HL-60 (cell line): ENCODE data around the gene RSBN1L.
"Not testable (repeated sequence)": the region's sequence is repeated elsewhere in the genome, so short reads cannot be mapped to it uniquely, and the experiment has no call there.

ENCODE experiments used
- DNase-seq, 2 experiments: peaks; one replicate each; pipeline ENCODE4 v3.0.0-alpha.2; 2010 to 2020; ENCODE audit warnings: low read depth in 1 of 2, low spot score in 1 of 2
- H3K27ac ChIP-seq: fragments of 250-450 bp; sonication (Bioruptor Pico); replicated peaks from 2 replicates; pipeline ENCODE4 v1.5.1; 2020; ENCODE audit warnings: mild to moderate bottlenecking, moderate library complexity
- H3K27me3 ChIP-seq: fragments of 250-450 bp; sonication (Bioruptor Pico); 2 replicates; pipeline ENCODE4 v1.5.1; 2021; ENCODE audit warnings: mild to moderate bottlenecking, moderate library complexity; ENCODE audit not compliant: insufficient read depth, poor library complexity, severe bottlenecking
- H3K4me3 ChIP-seq: replicated peaks from 2 replicates; pipeline ENCODE4 v1.5.1; 2011; ENCODE audit warnings: mild to moderate bottlenecking, control low read depth, low read length; ENCODE audit not compliant: insufficient read depth
- GABPA ChIP-seq: IDR thresholded peaks from 2 replicates; pipeline ENCODE4 v1.6.1; 2012; ENCODE audit warnings: low read depth
- POLR2AphosphoS5 ChIP-seq: IDR thresholded peaks from 2 replicates; pipeline ENCODE4 v1.6.1; 2012; ENCODE audit warnings: low read depth
- SPI1 ChIP-seq: IDR thresholded peaks from 2 replicates; pipeline ENCODE4 v1.6.1; 2012; ENCODE audit warnings: low read depth, mild to moderate bottlenecking, borderline replicate concordance
- TF ChIP-seq, protein P1 (sequence below): IDR thresholded peaks from one replicate; pipeline ENCODE4 v1.5.1; 2011; ENCODE audit warnings: low read length, control low read depth, inconsistent platforms; ENCODE audit not compliant: insufficient read depth
- TF ChIP-seq, protein P2 (sequence below): IDR thresholded peaks from 2 replicates; pipeline ENCODE4 v1.6.1; 2012; ENCODE audit warnings: low read depth; ENCODE audit not compliant: insufficient replicate concordance

Gene RSBN1L

DNA sequence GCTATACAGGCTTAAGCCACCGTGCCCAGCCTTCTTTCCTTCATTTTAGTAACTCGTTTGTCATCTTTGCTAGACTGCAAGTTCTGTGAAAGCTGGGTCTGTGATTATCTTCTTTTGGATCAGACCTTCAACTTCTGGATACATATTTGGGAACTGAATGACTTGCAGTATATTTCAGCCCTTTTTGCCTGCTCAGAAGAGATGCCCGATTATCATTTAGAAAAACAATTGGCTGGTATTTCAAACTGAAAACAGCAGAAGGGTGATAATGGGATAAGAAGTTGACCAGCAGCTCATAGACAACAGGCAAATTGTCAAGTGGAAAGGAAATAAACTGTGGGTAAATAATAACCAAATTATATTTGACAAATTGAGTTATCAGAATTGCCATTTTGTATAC, 14.6 kb downstream of the RSBN1L start:
- Histone ChIP-seq H3K27ac (no peak overlapping the region), H3K4me3 (no peak overlapping the region), H3K27me3 (no peaks in the 10 kb centered on the region)
- DNase-seq, result no peak
- TF ChIP-seq POLR2AphosphoS5 (no peak), GABPA (no peak), SPI1 (no peak)
- TF ChIP-seq, protein P1, sequence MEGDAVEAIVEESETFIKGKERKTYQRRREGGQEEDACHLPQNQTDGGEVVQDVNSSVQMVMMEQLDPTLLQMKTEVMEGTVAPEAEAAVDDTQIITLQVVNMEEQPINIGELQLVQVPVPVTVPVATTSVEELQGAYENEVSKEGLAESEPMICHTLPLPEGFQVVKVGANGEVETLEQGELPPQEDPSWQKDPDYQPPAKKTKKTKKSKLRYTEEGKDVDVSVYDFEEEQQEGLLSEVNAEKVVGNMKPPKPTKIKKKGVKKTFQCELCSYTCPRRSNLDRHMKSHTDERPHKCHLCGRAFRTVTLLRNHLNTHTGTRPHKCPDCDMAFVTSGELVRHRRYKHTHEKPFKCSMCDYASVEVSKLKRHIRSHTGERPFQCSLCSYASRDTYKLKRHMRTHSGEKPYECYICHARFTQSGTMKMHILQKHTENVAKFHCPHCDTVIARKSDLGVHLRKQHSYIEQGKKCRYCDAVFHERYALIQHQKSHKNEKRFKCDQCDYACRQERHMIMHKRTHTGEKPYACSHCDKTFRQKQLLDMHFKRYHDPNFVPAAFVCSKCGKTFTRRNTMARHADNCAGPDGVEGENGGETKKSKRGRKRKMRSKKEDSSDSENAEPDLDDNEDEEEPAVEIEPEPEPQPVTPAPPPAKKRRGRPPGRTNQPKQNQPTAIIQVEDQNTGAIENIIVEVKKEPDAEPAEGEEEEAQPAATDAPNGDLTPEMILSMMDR, result no peak
- TF ChIP-seq, protein P2, sequence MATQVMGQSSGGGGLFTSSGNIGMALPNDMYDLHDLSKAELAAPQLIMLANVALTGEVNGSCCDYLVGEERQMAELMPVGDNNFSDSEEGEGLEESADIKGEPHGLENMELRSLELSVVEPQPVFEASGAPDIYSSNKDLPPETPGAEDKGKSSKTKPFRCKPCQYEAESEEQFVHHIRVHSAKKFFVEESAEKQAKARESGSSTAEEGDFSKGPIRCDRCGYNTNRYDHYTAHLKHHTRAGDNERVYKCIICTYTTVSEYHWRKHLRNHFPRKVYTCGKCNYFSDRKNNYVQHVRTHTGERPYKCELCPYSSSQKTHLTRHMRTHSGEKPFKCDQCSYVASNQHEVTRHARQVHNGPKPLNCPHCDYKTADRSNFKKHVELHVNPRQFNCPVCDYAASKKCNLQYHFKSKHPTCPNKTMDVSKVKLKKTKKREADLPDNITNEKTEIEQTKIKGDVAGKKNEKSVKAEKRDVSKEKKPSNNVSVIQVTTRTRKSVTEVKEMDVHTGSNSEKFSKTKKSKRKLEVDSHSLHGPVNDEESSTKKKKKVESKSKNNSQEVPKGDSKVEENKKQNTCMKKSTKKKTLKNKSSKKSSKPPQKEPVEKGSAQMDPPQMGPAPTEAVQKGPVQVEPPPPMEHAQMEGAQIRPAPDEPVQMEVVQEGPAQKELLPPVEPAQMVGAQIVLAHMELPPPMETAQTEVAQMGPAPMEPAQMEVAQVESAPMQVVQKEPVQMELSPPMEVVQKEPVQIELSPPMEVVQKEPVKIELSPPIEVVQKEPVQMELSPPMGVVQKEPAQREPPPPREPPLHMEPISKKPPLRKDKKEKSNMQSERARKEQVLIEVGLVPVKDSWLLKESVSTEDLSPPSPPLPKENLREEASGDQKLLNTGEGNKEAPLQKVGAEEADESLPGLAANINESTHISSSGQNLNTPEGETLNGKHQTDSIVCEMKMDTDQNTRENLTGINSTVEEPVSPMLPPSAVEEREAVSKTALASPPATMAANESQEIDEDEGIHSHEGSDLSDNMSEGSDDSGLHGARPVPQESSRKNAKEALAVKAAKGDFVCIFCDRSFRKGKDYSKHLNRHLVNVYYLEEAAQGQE, result no peak

DNA sequence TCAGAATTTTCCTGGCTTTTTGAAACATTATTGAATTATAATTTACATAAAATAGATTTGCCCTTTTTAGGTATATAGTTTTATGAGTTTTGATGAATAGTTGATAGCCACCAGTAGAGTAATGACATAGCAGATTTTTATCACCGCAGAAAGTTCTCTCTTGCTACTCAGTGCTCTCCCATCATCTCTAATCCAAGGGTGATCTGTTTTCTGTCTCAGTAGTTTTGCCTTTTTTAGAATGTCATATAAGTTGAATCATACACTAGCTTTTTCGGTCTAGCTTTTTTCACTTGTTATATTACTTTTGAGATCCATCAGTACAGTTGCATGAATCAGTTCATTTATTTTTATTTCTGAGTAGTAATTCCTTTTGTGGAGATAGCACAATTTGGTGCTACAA, 17.9 kb downstream of the RSBN1L start:
- no peak for TF ChIP-seq SPI1
- TF ChIP-seq, protein P1, result no peak
- TF ChIP-seq GABPA, result no peak
- TF ChIP-seq, protein P2, result no peak
- TF ChIP-seq POLR2AphosphoS5, result no peak
- H3K27me3 ChIP-seq, result no peaks in the 10 kb centered on the region
- H3K27ac ChIP-seq, result no peak overlapping the region
- DNase-seq, result no peak
- no peak overlapping the region for H3K4me3 ChIP-seq

DNA sequence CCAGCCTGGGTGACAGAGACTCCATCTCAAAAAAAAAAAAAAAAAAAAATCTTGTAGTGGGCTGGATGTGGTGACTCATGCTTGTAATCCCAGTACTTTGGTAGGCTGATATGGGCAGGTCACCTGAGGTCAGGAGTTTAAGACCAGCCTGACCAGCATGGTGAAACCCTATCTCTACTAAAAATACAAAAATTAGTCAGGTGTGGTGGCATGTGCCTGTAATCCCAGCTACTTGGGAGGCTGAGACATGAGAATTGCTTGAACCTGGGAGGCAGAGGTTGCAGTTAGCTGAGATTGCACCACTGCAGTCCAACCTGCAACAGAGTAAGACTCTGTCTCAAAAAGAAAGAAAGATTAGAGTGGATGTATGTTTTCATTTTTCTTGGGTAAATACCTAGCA, 18.7 kb downstream of the RSBN1L start:
- not testable (repeated sequence) for H3K27me3 ChIP-seq, H3K27ac ChIP-seq, H3K4me3 ChIP-seq, DNase-seq

DNA sequence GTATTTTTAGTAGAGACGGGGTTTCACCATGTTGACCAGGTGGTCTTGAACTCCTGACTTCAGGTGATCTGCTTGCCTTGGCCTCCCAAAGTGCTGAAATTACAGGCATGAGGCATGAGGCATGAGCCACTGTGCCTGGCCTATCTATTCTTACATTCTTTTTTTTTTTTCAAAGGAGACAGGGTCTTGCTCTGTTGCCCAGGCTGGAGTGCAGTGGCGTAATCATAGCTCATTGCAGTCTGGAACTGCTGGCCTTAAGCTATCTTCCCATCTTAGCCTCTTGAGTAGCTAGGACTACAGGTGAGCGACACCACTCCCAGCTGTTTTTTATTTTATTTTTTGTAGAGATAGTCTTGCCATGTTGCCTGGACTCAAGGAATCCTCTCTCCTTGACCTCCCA, 20.5 kb downstream of the RSBN1L start:
- TF ChIP-seq, protein P1, result no peak
- no peak for TF ChIP-seq SPI1
- no peak for TF ChIP-seq POLR2AphosphoS5
- TF ChIP-seq, protein P2, result no peak
- no peak for TF ChIP-seq GABPA
- Histone ChIP-seq H3K4me3 (no peak overlapping the region), H3K27ac (no peak overlapping the region), H3K27me3 (no peaks in the 10 kb centered on the region)
- DNase-seq, result no peak

DNA sequence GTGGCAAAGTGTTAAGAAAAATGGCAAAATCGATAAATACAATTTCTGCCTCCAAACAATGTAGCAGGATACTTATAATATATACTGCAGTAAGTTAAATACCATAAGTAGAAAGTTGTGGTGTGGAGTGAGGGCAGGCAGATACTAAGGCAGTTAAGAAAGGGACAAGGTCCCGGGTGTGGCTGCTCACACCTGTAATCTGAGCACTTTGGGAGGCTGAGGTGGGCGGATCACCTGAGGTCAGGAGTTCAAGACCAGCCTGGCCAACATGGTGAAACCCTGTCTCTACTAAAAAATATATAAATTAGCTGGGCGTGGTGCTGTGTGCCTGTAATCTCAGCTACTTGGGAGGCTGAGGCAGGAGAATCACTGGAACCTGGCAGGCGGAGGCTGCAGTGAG, 21.3 kb downstream of the RSBN1L start:
- not testable (repeated sequence) for H3K27me3 ChIP-seq, H3K4me3 ChIP-seq, H3K27ac ChIP-seq, DNase-seq
